Keratinocyte (primary cell): Measurements from ENCODE around the gene PRKN. TPM values are rescaled to one million over a fixed set of nuclear protein-coding genes. Genes with fewer than 3 reads are reported as not detected.

Experiments used
- DNase-seq: peaks from one replicate; pipeline ENCODE4 v3.0.0-alpha.2; 2011; ENCODE audit warnings: low read depth, missing footprints, low spot score
- FAIRE-seq: peaks from 2 replicates; lab custom pipeline; 2011; peaks lifted over from hg19 to GRCh38; lab: Jason Lieb, UNC
- H2AFZ ChIP-seq: 2 replicates; pipeline ENCODE4 v1.6.0; 2012; ENCODE audit warnings: low read length, control low read depth, inconsistent platforms; ENCODE audit not compliant: control insufficient read depth
- H3K27ac ChIP-seq: 2 replicates; pipeline ENCODE4 v1.5.1; 2011; ENCODE audit warnings: low read length; ENCODE audit not compliant: control insufficient read depth, insufficient read depth
- H3K27me3 ChIP-seq: 3 replicates; pipeline ENCODE4 v1.6.0; 2011; ENCODE audit warnings: low read length; ENCODE audit not compliant: control insufficient read depth, insufficient read depth; ENCODE audit errors: extremely low read depth
- H3K36me3 ChIP-seq, 2 experiments: 2 replicates in 1 of 2; 3 replicates in 1 of 2; pipeline ENCODE4 v1.5.1; 2011; ENCODE audit warnings: low read length in 2 of 2, mild to moderate bottlenecking in 1 of 2; ENCODE audit not compliant: control insufficient read depth in 2 of 2, insufficient read depth in 2 of 2; ENCODE audit errors: extremely low read depth in 1 of 2
- H3K4me1 ChIP-seq: 3 replicates; pipeline ENCODE4 v1.5.1; 2011; ENCODE audit warnings: low read length; ENCODE audit not compliant: control insufficient read depth, insufficient read depth; ENCODE audit errors: extremely low read depth
- H3K4me2 ChIP-seq: 3 replicates; pipeline ENCODE4 v1.6.0; 2011; ENCODE audit warnings: low read depth, low read length; ENCODE audit not compliant: control insufficient read depth, insufficient read depth; ENCODE audit errors: extremely low read depth
- H3K4me3 ChIP-seq, 3 experiments: fragments of 200-600 bp in 1 of 3; sonication (generic) in 1 of 3; 2 replicates in 2 of 3; 3 replicates in 1 of 3; pipeline ENCODE4 v1.5.1; 2011 to 2016; ENCODE audit warnings: low read length in 3 of 3, mild to moderate bottlenecking in 3 of 3, control low read depth in 2 of 3, inconsistent platforms in 1 of 3, low read depth in 1 of 3, mixed read lengths in 1 of 3, mixed run types in 1 of 3, moderate library complexity in 1 of 3; ENCODE audit not compliant: control insufficient read depth in 2 of 3, insufficient read depth in 2 of 3; ENCODE audit errors: extremely low read depth in 1 of 3
- H3K79me2 ChIP-seq: 2 replicates; pipeline ENCODE4 v1.6.0; 2012; ENCODE audit warnings: low read length; ENCODE audit not compliant: control insufficient read depth, insufficient read depth
- H3K9ac ChIP-seq: 3 replicates; pipeline ENCODE4 v1.6.0; 2011; ENCODE audit warnings: low read length; ENCODE audit not compliant: control insufficient read depth, insufficient read depth; ENCODE audit errors: extremely low read depth
- H3K9me1 ChIP-seq: 3 replicates; pipeline ENCODE4 v1.6.0; 2011; ENCODE audit warnings: low read length; ENCODE audit not compliant: control insufficient read depth, insufficient read depth; ENCODE audit errors: extremely low read depth
- H3K9me3 ChIP-seq: 2 replicates; pipeline ENCODE4 v1.5.1; 2012; ENCODE audit warnings: low read depth, low read length; ENCODE audit not compliant: control insufficient read depth
- H4K20me1 ChIP-seq: 3 replicates; pipeline ENCODE4 v1.6.0; 2011; ENCODE audit warnings: low read length; ENCODE audit not compliant: control insufficient read depth, insufficient read depth; ENCODE audit errors: extremely low read depth
- CTCF ChIP-seq, 3 experiments: IDR thresholded peaks in 1 of 3; conservative IDR thresholded peaks in 1 of 3; optimal IDR thresholded peaks in 1 of 3; 2 replicates in 2 of 3; 3 replicates in 1 of 3; pipeline versions ENCODE3 to v1.5.1; 2011; ENCODE audit warnings: low read length in 3 of 3, mild to moderate bottlenecking in 3 of 3, moderate library complexity in 2 of 3, control low read depth in 1 of 3, inconsistent platforms in 1 of 3; ENCODE audit not compliant: insufficient read depth in 2 of 3; ENCODE audit errors: extremely low read depth in 1 of 3
- EZH2 ChIP-seq: IDR thresholded peaks from one replicate; pipeline ENCODE4 v1.6.1; 2012; ENCODE audit warnings: inconsistent platforms, mild to moderate bottlenecking, low read length, moderate library complexity
- dilution Hi-C: fragments of 300-500 bp; cut with MboI; formaldehyde crosslinking; loops from one replicate; pipeline ENCODE4 v1.7.0; 2020; ENCODE audit warnings: low sequenced_read_pairs; ENCODE audit not compliant: extremely low pct_ligation_motif_present
- polyA plus RNA-seq, 5 experiments: library from polyadenylated mRNA; depleted of rRNA in 3 of 5; stranded (reverse) in 3 of 5; stranded (forward) in 1 of 5; unstranded in 1 of 5; fragments of >200 nt; gene quantifications; 1 replicate in 1 of 5; 2 replicates in 3 of 5; 3 replicates in 1 of 5; pipeline versions ENCODE4 v1.2.1 to v1.2.3, GENCODE V29; 2011 to 2012; ENCODE audit warnings: missing spikeins in 2 of 5, low read depth in 1 of 5, low replicate concordance in 1 of 5

The PRKN gene
- polyA plus RNA-seq, 1 donor (not counting 4 experiments of a cell fraction or from before 2014, with no cell fraction given): 0.67 TPM

- dilution Hi-C loops: no loop called here
- H3K4me2 ChIP-seq: no peak overlapping the region
- TF ChIP-seq CTCF (optimal IDR thresholded peaks at IDR 0.05 in 1 of 3, IDR thresholded peaks at IDR 0.05 in 1 of 3, conservative IDR thresholded peaks at IDR 0.05 in 1 of 3; ENCODE audit: extremely low read depth in 1 of 3, insufficient read depth in 2 of 3, low read length in 3 of 3): no peak
- TF ChIP-seq EZH2: no peak
- H3K27me3 ChIP-seq: no peaks in the 10 kb centered on the region
- no peaks in the 10 kb centered on the region for H3K9me1 ChIP-seq
- FAIRE-seq (no peak), DNase-seq (no peak)
- no peaks in the 10 kb centered on the region for H3K36me3 ChIP-seq
- no peaks in the 10 kb centered on the region for H4K20me1 ChIP-seq
- no peaks in the 10 kb centered on the region for H3K9me3 ChIP-seq
- H3K9ac ChIP-seq: no peak overlapping the region
- no peak overlapping the region for H3K27ac ChIP-seq
- no peak overlapping the region for H3K4me3 ChIP-seq
- H3K4me1 ChIP-seq: no peaks in the 10 kb centered on the region
- no peaks in the 10 kb centered on the region for H3K79me2 ChIP-seq
- H2AFZ ChIP-seq: no peak overlapping the region
Measured at GRCh38 chr6:162701551-162701950, 26.0 kb downstream of the PRKN start.

DNA sequence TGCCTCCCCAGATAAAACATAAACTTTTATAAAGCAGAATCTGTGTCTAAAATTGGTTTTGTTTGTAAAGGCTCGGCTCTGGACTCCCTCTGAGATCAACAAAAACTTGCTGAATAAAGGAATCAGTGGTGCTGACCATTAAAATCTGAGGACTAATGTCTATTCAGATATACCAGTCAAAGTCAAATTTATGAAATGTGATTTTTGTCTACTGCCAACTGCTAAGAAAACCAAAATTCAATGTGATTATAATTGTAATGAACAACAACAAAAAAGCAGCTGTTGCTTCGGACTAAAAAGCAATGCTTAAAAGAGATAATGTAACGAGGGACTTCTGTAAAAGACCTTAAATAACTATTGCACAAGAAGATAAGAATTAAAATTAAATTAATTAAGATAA, 26.6 kb downstream of the PRKN start:
- no peaks in the 10 kb centered on the region for H3K36me3 ChIP-seq
- H4K20me1 ChIP-seq: no peaks in the 10 kb centered on the region
- FAIRE-seq (no peak), DNase-seq (no peak)
- H3K9ac ChIP-seq: no peak overlapping the region
- no peaks in the 10 kb centered on the region for H3K9me1 ChIP-seq
- H3K27ac ChIP-seq: no peak overlapping the region
- no peak overlapping the region for H2AFZ ChIP-seq
- no peaks in the 10 kb centered on the region for H3K27me3 ChIP-seq
- H3K79me2 ChIP-seq: no peaks in the 10 kb centered on the region
- H3K4me3 ChIP-seq: no peak overlapping the region
- no peaks in the 10 kb centered on the region for H3K4me1 ChIP-seq
- no peaks in the 10 kb centered on the region for H3K9me3 ChIP-seq
- dilution Hi-C loops: no loop called here
- no peak for TF ChIP-seq CTCF (optimal IDR thresholded peaks at IDR 0.05 in 1 of 3, IDR thresholded peaks at IDR 0.05 in 1 of 3, conservative IDR thresholded peaks at IDR 0.05 in 1 of 3; ENCODE audit: extremely low read depth in 1 of 3, insufficient read depth in 2 of 3, low read length in 3 of 3)
- no peak for TF ChIP-seq EZH2
- H3K4me2 ChIP-seq: no peak overlapping the region
